Iris pigment epithelial cell (primary cell): ENCODE data around the gene MEX3B.

Source experiments
- DNase-seq: peaks from one replicate; pipeline ENCODE4 v3.0.0-alpha.2; 2011; ENCODE audit warnings: low read depth

Gene MEX3B

DNA sequence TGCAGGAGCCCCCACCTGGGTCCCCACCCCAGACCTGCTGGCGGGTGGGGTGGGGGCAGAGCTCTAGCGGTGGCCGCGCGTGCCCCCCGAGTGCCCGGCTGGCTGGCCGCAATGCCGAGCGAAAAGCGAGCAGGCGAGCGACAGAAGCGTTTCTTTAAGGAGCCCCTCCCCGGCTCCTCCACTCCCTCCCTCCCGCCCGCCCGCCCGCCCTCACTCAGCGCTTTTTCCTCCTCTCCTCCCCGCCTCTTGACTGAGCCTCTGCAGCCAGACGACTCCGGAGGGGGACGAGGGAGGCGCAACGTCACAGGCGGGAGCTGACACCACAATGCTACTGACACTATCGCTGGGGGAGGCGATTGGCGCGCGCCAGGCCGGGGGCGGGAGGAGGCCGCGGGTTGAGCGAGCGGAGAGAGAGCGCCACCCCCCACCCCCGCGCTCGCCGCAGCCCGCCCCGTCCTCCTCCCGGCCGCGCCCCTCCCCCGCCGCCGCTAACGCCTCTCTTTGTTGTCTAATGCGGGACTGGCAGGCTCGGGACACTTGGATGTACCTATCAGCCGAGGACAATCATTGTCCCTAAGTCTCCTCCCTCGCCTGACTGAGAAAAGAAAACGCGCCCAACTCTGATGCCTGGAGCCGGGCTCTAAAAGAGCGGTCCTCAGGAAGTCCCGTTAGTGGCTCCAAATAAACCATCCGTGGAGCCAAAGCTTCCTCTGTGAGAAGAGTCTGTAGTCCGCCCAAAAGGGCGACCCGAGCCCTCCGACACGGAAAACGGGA, at the start of gene MEX3B:
Gene MEX3B (minus strand): TSS at position 127 of the 774 bp plus-strand sequence. CDS start 313 bp downstream, outside the sequence.
- peak; percentile 99 for DNase-seq

DNA sequence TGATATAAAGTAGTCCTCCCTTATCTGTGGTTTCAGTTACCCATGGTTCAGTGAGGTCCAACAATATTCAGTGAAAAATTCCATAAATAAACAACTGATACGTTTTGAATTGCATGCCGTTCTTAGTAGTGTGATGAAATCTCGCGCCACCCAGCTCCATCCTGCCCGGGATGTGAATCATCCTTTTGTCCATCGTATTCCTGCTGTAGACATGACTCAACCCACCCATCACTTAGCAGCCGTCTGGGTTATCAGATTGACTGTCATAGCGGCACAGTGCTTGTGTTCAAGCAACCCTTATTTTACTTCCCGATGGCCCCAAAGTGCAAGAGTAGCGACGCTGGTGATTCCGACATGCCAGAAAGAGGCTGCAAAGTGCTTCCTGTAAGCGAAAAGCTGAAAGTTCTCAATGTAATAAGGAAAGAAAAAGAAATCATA, 48.0 kb upstream of the MEX3B start:
- peak; percentile 99 for DNase-seq

DNA sequence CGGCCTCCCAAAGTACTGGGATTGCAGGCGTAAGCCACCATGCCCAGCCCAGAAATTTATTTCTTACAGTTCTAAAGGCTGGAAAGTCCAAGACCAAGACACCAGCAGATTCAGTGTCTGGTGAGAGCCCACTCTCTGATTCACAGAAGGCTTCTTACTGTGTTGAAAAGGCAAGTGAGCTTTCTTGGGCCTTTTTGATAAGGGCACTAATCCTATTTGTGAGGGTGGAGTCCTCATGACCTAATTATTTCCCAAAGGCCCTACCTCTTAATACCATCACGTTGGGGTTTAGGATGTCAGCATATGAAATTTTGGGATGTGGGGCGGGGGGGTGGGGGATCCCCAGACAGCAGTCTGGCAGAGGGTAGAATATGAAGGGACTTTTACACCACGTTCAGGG, 47.5 kb upstream of the MEX3B start:
- no peak for DNase-seq

DNA sequence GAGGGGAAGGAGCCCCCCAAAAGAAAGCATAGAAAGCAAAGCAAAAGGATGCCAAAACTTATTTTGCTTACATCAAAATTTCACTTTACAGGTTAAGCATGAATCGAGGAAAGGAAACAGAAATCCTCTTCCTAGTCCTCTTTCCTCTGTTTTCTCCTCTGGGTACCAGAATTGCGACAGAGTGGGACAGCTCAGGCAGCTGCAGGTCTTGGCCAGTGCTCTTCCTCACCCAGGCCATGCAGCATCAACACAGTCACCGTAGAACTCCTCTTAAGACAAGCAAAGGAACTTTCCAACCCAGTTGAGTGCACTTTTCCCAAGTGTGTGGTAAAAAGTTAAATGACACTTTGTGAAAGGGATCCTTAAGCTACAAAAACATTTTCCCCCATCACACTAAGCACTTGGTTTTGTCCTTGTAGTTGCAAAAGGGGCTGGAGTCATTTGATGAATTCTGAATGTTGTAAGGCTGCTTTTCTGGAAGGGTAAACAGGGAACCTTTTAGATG, 45.9 kb upstream of the MEX3B start:
- DNase-seq, result no peak

DNA sequence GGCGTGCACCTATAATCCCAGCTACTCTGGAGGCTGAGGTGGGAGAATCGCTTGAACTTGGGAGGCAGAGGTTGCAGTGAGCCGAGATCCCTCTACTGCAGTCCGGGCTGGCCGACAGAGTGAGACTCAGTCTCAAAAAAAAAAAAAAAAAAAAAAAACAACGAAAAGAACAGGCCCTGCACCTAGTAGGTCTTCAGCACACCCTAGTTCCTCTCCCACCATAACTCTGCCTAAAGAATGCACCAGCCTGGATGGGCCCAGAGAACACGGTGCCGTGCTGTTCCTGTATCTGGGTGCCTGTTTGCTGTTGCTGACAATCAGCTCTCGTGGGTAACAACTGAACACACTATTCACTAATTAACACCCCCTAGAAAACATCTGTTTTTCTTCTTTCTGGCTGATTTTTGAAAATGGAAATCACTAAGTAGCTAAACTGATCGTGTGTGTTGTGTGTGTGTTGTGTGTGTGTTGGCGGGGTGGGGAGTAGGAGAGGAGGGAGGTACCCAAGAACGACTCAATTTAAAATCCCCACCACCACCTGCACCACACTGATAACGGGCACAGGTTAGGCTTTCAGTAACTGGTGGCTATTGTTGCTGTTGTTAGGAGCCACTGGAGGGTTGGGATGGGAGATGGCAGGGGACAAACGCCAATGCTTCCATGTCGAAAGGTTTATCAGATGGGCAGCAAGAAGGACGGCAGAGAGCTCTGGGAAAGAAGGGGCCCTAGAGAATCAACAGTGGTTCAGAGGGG, 40.6 kb upstream of the MEX3B start:
- DNase-seq, result no peak

DNA sequence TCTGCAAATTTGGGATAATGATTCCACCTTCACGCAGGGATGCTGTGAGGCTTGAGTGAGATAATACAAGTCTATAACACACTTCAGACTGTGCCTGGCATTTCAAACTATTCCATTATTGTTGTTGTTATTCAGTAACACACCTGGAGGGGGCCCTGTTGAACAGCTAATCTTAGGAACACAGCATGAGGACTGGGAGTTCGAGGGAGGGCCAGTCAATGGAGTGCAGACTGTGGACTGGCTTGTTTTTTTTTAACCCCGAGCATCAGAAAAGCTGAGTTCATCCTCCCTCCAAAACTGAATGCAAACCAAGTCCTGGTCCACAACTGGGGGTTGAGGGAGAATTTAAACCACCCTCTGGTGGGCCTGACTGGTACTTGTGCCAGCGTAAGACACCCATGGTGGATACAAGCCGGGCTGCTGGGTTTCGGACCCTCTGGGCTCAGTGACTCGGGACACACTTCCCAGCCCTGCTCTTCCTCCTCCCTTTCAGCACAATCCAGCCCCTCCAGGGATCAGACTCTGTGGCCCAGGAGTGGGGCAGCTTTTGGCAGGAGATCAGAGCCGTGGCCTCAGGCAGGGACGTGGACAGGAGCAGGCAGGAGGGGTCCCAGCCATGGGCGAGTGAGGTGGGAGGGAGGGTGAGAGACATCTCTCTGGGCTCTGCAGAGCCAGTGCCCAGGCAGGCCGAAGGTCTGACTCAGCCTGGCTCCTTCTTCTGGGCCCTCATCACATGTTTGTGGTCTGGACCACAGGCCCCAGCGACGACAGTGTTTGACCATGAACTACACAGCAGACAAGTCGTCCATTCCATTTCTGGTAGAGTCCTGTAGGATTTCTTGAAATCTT, 36.3 kb upstream of the MEX3B start:
- peak; percentile 94 for DNase-seq

DNA sequence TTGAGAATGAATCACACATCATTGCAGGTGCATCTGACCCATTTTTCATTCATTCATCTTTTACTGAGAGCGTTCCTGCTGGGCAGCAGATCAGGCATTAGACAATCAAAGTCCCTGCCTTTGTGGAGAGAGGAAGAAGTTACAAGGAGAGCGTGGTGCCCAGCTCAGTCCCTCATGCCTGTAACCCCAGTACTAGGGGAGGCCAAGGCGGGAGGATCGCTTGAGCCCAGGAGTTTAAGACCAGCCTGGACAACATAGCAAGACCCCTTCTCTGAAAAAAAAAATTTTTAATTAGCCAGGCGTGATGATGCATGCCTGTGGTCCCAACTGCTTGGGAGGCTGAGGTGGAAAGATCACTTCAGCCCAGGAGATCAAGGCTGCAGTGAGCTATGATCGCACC, 35.0 kb upstream of the MEX3B start:
- no peak for DNase-seq

DNA sequence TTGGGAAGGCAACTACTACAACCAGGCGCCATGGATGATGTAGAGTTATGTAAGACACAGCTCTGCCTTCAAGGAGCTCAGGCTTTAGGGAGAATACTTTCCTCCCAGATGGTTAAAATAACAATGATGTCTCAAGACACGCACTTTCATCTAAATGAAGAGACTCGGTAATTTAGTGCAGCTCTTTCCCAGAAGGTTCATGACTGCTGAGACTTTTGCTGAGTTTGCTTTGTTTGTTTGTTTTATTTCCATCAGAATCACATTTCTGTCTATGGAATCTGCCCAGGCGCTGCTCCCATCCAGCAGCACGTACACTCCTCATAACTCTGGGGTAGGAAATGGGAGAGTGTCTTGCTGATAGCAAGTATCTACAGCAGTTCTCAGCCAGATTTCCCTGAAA, 33.9 kb upstream of the MEX3B start:
- DNase-seq, result peak; percentile 39

DNA sequence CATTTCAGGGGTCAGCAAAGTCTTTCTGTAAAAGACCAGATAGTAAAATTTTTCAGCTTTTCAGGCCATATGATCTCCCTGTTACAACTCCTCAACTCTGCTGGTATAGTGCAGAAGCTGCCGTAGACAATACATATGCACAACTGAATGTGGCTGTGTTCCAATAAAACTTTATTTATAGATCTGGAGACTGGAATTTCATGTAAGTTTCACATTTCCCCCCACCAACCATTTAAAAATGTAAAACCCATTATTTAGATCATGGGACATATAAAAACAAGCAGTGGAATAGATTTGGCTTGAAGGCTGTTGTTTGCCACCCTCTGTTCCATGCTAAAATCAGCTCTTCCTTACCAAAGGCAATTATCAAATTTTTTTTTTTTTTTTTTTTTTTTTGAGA, 28.8 kb upstream of the MEX3B start:
- DNase-seq, result no peak

DNA sequence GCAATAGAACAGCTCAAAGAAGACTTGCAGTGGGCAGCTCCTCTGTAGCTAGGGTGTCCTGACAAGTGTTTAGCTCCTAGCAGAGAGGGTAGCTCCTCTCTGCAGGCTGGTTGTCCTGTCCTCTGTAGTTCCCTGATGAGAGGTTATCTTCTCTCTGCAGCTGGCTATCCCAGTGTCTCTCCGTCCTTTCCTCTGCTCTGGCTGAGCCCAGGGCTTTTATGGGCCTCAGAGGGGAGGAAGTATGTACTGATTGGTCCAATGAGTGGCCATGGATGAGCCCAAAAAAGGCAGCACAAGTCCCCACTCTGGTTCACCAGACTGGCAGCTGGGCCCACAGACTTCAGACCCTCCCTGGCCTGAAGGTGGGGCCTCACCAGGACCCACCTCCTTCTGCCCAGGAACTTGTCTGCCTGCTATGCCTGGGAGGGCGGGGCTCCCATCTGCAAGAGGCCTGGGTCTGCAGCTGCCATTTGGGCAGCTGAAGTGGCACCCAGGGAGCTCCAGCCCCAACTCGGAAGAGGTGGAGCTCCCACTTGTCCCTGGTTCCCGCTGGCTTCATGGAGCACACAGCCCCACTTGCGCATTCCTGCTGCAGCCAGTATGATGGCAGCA, 27.2 kb upstream of the MEX3B start:
- no peak for DNase-seq

DNA sequence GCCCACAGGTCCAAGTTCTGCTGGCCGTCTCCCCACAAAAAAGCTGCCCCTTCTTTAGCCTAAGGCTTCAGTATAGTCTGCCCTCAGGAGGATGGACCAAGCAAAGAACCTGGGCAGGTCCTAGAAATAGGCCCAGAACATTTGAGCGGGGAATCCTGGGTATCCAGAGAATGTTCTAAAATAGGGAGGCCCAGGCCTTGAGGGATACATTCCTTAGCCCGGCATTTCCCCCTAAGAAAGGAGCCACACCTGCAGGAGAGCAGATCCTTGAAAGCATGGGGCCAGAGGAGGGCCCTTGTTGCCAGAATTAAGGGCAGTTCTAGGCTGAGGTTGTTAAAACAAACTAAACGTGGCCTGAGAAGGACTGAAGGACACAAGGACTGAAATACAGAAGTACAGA, 20.6 kb upstream of the MEX3B start:
- no peak for DNase-seq

DNA sequence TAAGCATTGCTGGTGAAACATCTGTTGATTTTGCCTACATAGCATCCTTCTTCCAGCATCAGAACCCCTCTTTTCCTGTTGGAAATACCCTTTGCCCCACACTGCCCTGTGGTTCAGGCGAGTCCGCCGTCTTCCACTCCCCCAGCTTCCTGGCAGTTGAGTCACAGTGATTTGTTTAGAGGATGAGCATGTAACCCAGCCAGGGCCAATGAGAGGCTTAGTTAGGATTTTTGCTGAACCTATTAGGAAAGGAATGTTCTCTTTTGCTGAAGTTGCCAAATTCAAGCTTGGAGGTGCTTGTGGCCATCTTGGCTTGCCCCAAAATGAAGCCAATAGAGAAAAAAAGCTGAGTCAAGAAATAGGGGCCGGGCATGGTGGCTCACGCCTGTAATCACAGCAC, 19.0 kb upstream of the MEX3B start:
- DNase-seq, result peak; percentile 62

DNA sequence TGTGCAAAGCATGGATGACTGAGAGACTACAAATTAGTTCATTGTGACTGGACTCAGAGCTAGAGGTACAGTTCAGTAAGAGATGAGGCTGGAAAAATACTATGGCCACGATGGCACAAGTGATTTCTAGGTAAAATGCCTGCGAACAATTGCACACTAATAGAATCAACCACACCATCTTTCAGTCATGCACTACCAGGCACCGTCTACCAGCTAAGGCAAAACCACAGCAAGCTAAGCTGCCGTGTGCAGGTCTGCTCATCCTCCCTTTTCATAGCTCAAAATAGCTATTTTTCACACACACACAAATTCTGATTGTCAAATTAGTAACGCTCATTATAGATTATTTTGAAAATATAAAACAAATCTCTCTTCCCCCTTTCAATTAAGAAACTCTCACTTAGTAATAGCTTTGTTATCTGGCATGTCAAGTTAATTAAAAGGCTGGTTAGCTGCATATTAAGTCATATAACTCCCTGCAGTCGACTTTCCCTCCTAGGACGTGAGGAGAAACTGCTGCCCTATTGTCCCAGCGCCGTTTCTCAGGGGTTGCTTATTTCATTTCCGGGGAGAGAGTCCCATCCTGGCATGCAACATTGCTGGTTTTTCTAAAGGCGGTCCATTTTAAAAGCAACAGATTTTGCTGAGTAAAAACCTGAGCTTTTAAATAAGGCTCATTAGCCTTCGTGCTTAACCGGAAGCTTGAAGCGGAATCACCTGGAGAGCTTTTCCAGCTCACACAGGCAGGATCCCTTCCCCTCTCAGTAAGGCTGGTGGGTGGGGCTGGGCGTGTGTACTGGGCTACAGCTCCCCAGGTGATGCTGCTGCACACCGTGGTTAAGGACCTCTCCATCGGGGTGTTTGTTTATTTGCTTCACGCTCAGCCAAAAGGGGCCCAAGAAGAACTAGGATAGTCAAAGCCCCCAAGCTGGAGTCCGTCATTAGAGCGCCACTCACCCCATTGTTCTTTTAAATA, 16.9 kb upstream of the MEX3B start:
- no peak for DNase-seq

DNA sequence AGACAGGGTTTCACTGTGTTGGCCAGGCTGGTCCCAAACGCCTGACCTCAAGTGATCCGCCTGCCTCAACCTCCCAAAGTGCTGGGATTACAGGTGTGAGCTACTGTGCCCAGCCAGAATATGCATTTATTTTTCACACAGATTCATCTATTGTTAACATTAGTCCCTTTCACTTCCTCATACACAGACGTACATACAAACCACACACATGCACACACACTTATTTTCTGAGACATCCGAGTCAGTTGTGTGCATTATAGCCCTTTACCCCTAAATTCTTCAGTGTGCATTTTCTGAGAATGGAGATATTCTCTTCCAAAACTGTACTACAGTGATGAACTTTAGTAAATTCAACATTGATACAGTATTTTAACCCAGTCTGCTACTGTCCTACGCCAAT, 15.0 kb upstream of the MEX3B start:
- DNase-seq, result no peak

DNA sequence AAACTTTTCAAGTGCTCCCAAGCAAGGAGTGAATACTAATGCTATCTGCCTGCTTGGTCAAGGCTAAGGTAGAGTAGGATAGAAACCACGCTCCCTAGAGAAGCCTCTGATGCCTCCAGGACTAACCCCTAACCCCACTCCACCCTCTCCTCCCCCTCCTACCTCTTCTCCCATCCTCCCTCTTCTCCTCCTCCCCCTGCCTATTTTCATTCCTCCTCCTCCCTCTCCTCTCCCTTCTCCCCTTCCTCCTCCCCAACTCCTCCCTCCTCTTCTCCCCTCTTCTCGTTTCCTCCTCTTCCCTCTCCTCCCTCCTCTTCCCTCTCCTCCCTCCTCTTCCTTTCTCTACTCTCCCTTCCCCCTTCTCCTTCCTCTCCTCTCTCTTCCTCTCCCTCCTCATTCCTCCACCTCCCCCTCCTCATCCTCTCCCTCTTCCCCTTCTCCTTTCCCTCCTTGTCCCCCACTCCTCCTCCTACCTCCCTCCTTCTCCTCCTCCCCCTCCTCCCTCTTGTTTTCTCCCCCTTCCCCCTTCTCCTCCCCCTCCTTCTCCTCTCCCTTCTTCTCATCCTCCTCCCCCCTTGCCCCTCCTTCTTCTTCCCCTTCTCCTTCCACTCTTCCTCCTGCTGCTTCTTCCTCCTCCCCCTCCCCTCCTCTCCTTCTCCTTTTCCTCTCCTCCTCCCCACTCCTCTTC, 12.8 kb upstream of the MEX3B start:
- no peak for DNase-seq

DNA sequence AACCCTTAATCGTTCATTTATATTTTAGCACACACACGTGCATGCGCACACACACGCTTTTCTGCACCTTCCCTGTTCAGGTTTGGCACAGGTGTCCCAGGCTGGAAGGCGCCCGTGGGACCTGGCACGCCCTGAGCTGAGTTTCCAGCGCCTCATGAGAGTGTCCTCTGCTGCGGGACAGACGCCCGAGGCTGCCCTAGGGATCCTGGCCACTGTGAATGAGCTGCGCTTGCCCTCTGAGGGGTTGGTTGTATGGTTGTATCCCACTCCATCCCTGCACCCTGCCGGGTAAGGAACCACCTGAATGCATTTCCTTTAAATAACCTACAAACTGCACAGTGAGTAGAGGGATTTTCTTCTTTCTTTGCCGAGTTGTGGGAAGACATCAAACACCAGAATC, 12.2 kb upstream of the MEX3B start:
- DNase-seq, result no peak

DNA sequence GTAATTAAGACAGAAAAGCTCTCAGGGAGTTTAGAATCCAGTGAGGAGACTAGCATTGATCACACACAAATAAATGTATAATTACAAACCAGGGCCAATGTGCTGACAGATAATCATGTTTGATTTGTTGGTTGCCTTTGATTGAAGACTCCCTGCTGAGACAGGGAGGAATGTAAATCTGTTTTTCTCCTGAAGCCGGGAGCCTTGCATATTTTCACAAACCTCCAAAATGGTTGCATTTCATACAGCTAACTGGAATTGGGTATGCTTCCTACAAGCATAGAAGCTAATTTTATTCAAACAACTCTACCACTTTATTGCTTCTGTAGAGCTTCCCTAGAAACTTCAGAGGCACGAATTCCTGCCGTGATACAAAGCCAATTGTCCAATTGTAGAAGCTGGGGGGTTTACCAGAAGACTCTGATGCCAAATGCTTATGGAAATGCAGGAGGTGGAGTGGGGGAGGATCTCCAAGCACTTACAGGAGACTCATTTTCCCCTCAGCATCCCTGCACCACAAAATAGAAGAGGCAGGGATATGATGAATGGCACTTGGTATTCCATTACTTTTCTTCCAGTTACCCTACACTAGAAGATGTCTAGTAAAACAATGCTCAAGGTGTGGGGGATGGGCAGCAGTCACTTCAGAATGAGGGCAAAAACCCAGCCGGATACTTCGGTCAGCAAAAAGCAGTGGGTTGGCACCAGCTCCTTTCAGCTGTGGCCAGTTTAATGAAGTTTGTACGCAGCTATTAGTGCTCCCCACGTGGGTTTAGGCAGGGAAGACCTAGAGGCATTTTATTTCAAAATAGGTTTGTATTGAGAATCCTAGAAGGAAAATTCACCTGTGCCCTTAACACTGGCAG, 11.4 kb upstream of the MEX3B start:
- DNase-seq, result no peak

DNA sequence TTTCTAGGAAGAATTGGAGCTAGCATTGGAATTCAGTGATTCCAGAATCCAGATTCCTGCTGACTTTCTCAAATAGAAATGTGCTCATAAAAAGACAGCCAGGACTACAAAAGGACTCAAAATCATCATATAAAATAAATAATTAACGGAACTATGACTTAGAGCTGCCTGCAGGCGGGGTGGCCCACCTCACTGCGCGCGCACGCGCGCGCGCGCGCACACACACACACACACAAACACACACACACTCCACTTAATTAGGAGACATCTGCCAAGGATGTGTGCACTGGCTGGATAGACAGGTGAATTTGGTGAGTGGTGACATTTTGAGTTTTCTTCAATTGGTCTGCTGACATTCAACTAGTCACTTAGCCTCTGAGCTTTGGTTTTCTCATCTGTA, 6.9 kb upstream of the MEX3B start:
- no peak for DNase-seq

DNA sequence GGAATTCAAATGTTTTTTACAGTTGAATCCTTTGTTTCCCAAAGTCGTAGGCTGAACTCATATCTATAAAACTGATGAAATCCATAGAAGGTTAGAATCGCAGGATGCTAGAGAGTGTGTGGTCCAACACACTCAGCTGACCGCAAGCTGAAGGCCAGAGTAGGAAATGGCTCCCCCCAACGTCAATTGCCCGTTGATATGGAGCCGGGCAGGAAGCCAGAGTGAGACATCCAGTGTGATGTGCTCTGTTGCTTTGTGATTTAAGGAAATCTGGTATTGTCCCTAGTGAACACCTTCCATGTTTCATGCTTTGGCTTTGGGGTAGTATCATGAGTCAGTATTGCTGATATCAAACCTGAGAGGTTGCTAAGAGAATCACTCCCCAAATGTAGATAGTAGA, 5.8 kb upstream of the MEX3B start:
- peak; percentile 17 for DNase-seq
